ENCODE measurements around the gene UBXN11.
"Not testable (repeated sequence)": the region's sequence is repeated elsewhere in the genome, so short reads cannot be mapped to it uniquely, and the experiment has no call there.

UBXN11 gene

GRCh38 chr1:26293911-26294463, 12.4 kb downstream of the UBXN11 start:
- no peak overlapping the region for H3K14ac ChIP-seq (ENCODE audit: low read length)
- no CpG with 5 or more reads among the region's 11 CpGs for WGBS, 2 donors (ENCODE audit: extremely low coverage in 2 of 2, insufficient read length in 2 of 2, insufficient replicate concordance in 1 of 2)
- H3K79me1 ChIP-seq (ENCODE audit: low read depth, low read length) = no peaks in the 10 kb centered on the region
- peaks cover 20 to 22% of the 10 kb centered on the region in 2 donors for H3K4me1 ChIP-seq (ENCODE audit: control insufficient read depth in 2 of 2, insufficient read depth in 1 of 2, low read depth in 1 of 2, low read length in 2 of 2)
- no peaks in the 10 kb centered on the region for H3K9me3 ChIP-seq (replicated peaks in 1 of 2; ENCODE audit: control insufficient read depth in 2 of 2, insufficient read depth in 1 of 2, low read depth in 1 of 2, low read length in 2 of 2)
- H3K27me3 ChIP-seq (ENCODE audit: control insufficient read depth in 3 of 3, insufficient read depth in 3 of 3, low read depth in 1 of 3, low read length in 3 of 3) = no peaks in the 10 kb centered on the region
- H2BK12ac ChIP-seq (ENCODE audit: low read length) = no peak overlapping the region
- H3K4me2 ChIP-seq (ENCODE audit: insufficient read depth, low read length, poor library complexity, severe bottlenecking) = no peak overlapping the region
- H3K36me3 ChIP-seq (replicated peaks in 1 of 2; ENCODE audit: control insufficient read depth in 2 of 2, insufficient read depth in 2 of 2, low read length in 2 of 2) = no peaks in the 10 kb centered on the region
- H3K4me3 ChIP-seq (ENCODE audit: low read length in 2 of 2) = no peak overlapping the region
- H3K23ac ChIP-seq (ENCODE audit: low read depth, low read length, poor library complexity) = peak overlapping the region; percentile 44
- no peak overlapping the region for H2BK120ac ChIP-seq (ENCODE audit: low read depth, low read length)
- peak overlapping the region; percentile 49 for H2BK15ac ChIP-seq (ENCODE audit: low read length)
- no peak overlapping the region for H3K9ac ChIP-seq (ENCODE audit: low read depth, low read length, poor library complexity)
- H2AFZ ChIP-seq (ENCODE audit: low read length) = no peak overlapping the region
- DNase-seq (ENCODE audit: low spot score) = no peak
- no peak overlapping the region for H2AK5ac ChIP-seq (ENCODE audit: low read depth, low read length)
- H4K91ac ChIP-seq (ENCODE audit: low read depth, low read length, poor library complexity) = no peak overlapping the region
- no peak overlapping the region for H3K18ac ChIP-seq (ENCODE audit: low read length)
- no peak overlapping the region for H4K8ac ChIP-seq (ENCODE audit: low read depth, low read length)
- no peak overlapping the region for H3K4ac ChIP-seq (ENCODE audit: low read length)
- H2BK5ac ChIP-seq (ENCODE audit: low read length) = no peak overlapping the region
- H3K27ac ChIP-seq (replicated peaks; ENCODE audit: low read length) = no peak overlapping the region

- H3K36me3 ChIP-seq (replicated peaks in 1 of 2; ENCODE audit: control insufficient read depth in 2 of 2, insufficient read depth in 2 of 2, low read length in 2 of 2); H3K27ac ChIP-seq (replicated peaks; ENCODE audit: low read length); H2BK15ac ChIP-seq (ENCODE audit: low read length); H3K18ac ChIP-seq (ENCODE audit: low read length); H3K9ac ChIP-seq (ENCODE audit: low read depth, low read length, poor library complexity); H4K91ac ChIP-seq (ENCODE audit: low read depth, low read length, poor library complexity); H2AK5ac ChIP-seq (ENCODE audit: low read depth, low read length); H2BK12ac ChIP-seq (ENCODE audit: low read length); H3K23ac ChIP-seq (ENCODE audit: low read depth, low read length, poor library complexity); H3K14ac ChIP-seq (ENCODE audit: low read length); H3K4me3 ChIP-seq (ENCODE audit: low read length in 2 of 2); H3K27me3 ChIP-seq (ENCODE audit: control insufficient read depth in 3 of 3, insufficient read depth in 3 of 3, low read depth in 1 of 3, low read length in 3 of 3); H3K4ac ChIP-seq (ENCODE audit: low read length); H4K8ac ChIP-seq (ENCODE audit: low read depth, low read length); H2AFZ ChIP-seq (ENCODE audit: low read length); H2BK120ac ChIP-seq (ENCODE audit: low read depth, low read length); H3K9me3 ChIP-seq (replicated peaks in 1 of 2; ENCODE audit: control insufficient read depth in 2 of 2, insufficient read depth in 1 of 2, low read depth in 1 of 2, low read length in 2 of 2); H3K79me1 ChIP-seq (ENCODE audit: low read depth, low read length); H3K4me2 ChIP-seq (ENCODE audit: insufficient read depth, low read length, poor library complexity, severe bottlenecking); H2BK5ac ChIP-seq (ENCODE audit: low read length); DNase-seq (ENCODE audit: low spot score): not testable (repeated sequence)
- no CpG with 5 or more reads among the region's 5 CpGs for WGBS, 2 donors (ENCODE audit: extremely low coverage in 2 of 2, insufficient read length in 2 of 2, insufficient replicate concordance in 1 of 2)
- H3K4me1 ChIP-seq (ENCODE audit: control insufficient read depth in 2 of 2, insufficient read depth in 1 of 2, low read depth in 1 of 2, low read length in 2 of 2) = peaks cover 28 to 34% of the 10 kb centered on the region in 2 donors
These were observed 13.7 kb downstream of the UBXN11 start for GRCh38 chr1:26292735-26293134.

- no peaks in the 10 kb centered on the region for H3K36me3 ChIP-seq (replicated peaks in 1 of 2; ENCODE audit: control insufficient read depth in 2 of 2, insufficient read depth in 2 of 2, low read length in 2 of 2)
- H3K27ac ChIP-seq (replicated peaks; ENCODE audit: low read length) = no peak overlapping the region
- peak overlapping the region; percentile 72 for H2BK15ac ChIP-seq (ENCODE audit: low read length)
- no peak for DNase-seq (ENCODE audit: low spot score)
- H3K4me1 ChIP-seq (ENCODE audit: control insufficient read depth in 2 of 2, insufficient read depth in 1 of 2, low read depth in 1 of 2, low read length in 2 of 2) = peaks cover 28 to 42% of the 10 kb centered on the region in 2 donors
- H2BK120ac ChIP-seq (ENCODE audit: low read depth, low read length) = no peak overlapping the region
- H3K79me1 ChIP-seq (ENCODE audit: low read depth, low read length) = no peaks in the 10 kb centered on the region
- H2BK12ac ChIP-seq (ENCODE audit: low read length) = no peak overlapping the region
- peak overlapping the region; percentile 29 for H4K8ac ChIP-seq (ENCODE audit: low read depth, low read length)
- no peak overlapping the region for H3K4me2 ChIP-seq (ENCODE audit: insufficient read depth, low read length, poor library complexity, severe bottlenecking)
- no peak overlapping the region for H2BK5ac ChIP-seq (ENCODE audit: low read length)
- no peak overlapping the region for H3K14ac ChIP-seq (ENCODE audit: low read length)
- no peak overlapping the region for H3K4me3 ChIP-seq (ENCODE audit: low read length in 2 of 2)
- H3K23ac ChIP-seq (ENCODE audit: low read depth, low read length, poor library complexity) = no peak overlapping the region
- no peaks in the 10 kb centered on the region for H3K27me3 ChIP-seq (ENCODE audit: control insufficient read depth in 3 of 3, insufficient read depth in 3 of 3, low read depth in 1 of 3, low read length in 3 of 3)
- no peak overlapping the region for H4K91ac ChIP-seq (ENCODE audit: low read depth, low read length, poor library complexity)
- no peak overlapping the region for H3K4ac ChIP-seq (ENCODE audit: low read length)
- peak overlapping the region; percentile 90 for H2AK5ac ChIP-seq (ENCODE audit: low read depth, low read length)
- peak overlapping the region; percentile 55 for H3K9ac ChIP-seq (ENCODE audit: low read depth, low read length, poor library complexity)
- H2AFZ ChIP-seq (ENCODE audit: low read length) = no peak overlapping the region
- no peaks in the 10 kb centered on the region for H3K9me3 ChIP-seq (replicated peaks in 1 of 2; ENCODE audit: control insufficient read depth in 2 of 2, insufficient read depth in 1 of 2, low read depth in 1 of 2, low read length in 2 of 2)
- no CpG with 5 or more reads among the region's 4 CpGs for WGBS, 2 donors (ENCODE audit: extremely low coverage in 2 of 2, insufficient read length in 2 of 2, insufficient replicate concordance in 1 of 2)
- H3K18ac ChIP-seq (ENCODE audit: low read length) = peak overlapping the region; percentile 71
These were observed 14.5 kb downstream of the UBXN11 start for GRCh38 chr1:26291939-26292338.

- Histone ChIP-seq H2BK15ac (ENCODE audit: low read length) (peak overlapping the region; percentile 72), H3K36me3 (replicated peaks in 1 of 2; ENCODE audit: control insufficient read depth in 2 of 2, insufficient read depth in 2 of 2, low read length in 2 of 2) (no peaks in the 10 kb centered on the region), H3K4me1 (ENCODE audit: control insufficient read depth in 2 of 2, insufficient read depth in 1 of 2, low read depth in 1 of 2, low read length in 2 of 2) (peaks cover 28 to 43% of the 10 kb centered on the region in 2 donors), H3K18ac (ENCODE audit: low read length) (peak overlapping the region; percentile 71), H4K8ac (ENCODE audit: low read depth, low read length) (no peak overlapping the region), H3K23ac (ENCODE audit: low read depth, low read length, poor library complexity) (no peak overlapping the region), H3K27me3 (ENCODE audit: control insufficient read depth in 3 of 3, insufficient read depth in 3 of 3, low read depth in 1 of 3, low read length in 3 of 3) (no peaks in the 10 kb centered on the region), H3K9ac (ENCODE audit: low read depth, low read length, poor library complexity) (peak overlapping the region; percentile 55), H3K9me3 (replicated peaks in 1 of 2; ENCODE audit: control insufficient read depth in 2 of 2, insufficient read depth in 1 of 2, low read depth in 1 of 2, low read length in 2 of 2) (no peaks in the 10 kb centered on the region), H3K27ac (replicated peaks; ENCODE audit: low read length) (no peak overlapping the region), H2BK5ac (ENCODE audit: low read length) (peak overlapping the region; percentile 93), H2AFZ (ENCODE audit: low read length) (no peak overlapping the region), H3K4me3 (ENCODE audit: low read length in 2 of 2) (no peak overlapping the region), H2AK5ac (ENCODE audit: low read depth, low read length) (peak overlapping the region; percentile 90), H3K4ac (ENCODE audit: low read length) (no peak overlapping the region), H3K4me2 (ENCODE audit: insufficient read depth, low read length, poor library complexity, severe bottlenecking) (no peak overlapping the region), H3K14ac (ENCODE audit: low read length) (no peak overlapping the region), H2BK12ac (ENCODE audit: low read length) (peak overlapping the region; percentile 49), H4K91ac (ENCODE audit: low read depth, low read length, poor library complexity) (no peak overlapping the region), H3K79me1 (ENCODE audit: low read depth, low read length) (no peaks in the 10 kb centered on the region), H2BK120ac (ENCODE audit: low read depth, low read length) (no peak overlapping the region)
- WGBS, 2 donors (ENCODE audit: extremely low coverage in 2 of 2, insufficient read length in 2 of 2, insufficient replicate concordance in 1 of 2) = no CpG with 5 or more reads among the region's 3 CpGs
- no peak for DNase-seq (ENCODE audit: low spot score)
These were observed 15.0 kb downstream of the UBXN11 start for GRCh38 chr1:26291433-26291832.
